Renal pelvis (tissue), 4 donors: ENCODE measurements around the gene BRF1. TPM values are rescaled to one million over a fixed set of nuclear protein-coding genes. Genes with fewer than 3 reads are reported as not detected.
"Not testable (repeated sequence)": the region's sequence is repeated elsewhere in the genome, so short reads cannot be mapped to it uniquely, and the experiment has no call there.

Experiments used
- DNase-seq: peaks from one replicate; pipeline ENCODE4 v3.0.0-alpha.2; 2013
- polyA plus RNA-seq, 3 donors: library from polyadenylated mRNA; unstranded; fragments of 120-200 nt; gene quantifications; one replicate each; pipeline ENCODE4 v1.2.1, GENCODE V29; 2013; ENCODE audit not compliant: insufficient read length in 3 of 3

BRF1 gene
- polyA plus RNA-seq, 3 donors = 32.8 to 37.3 (median 33.3) TPM

- no peak for DNase-seq
Observed at GRCh38 chr14:105292826-105293711, 7.7 kb downstream of the BRF1 start.

GRCh38 chr14:105290621-105291346, 10.0 kb downstream of the BRF1 start:
- DNase-seq = no peak

DNA sequence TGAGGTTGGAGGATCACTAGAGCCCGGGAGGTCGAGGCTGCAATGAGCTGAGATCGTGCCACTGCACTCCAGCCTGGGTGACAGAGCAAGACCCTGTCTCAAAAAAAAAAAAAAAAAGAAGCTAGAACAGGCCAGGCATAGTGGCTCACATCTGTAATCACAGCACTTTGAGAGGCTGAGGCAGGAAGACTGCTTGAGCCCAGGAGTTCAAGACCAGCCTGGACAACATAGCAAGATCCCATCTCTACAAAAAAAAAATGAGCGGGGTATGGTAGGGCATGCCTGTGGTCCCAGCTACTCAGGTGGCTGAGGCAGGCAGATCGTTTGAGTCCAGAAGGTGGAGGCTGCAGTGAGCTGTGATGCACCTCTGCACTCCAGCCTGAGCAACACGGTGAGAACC, 11.9 kb downstream of the BRF1 start:
- DNase-seq = not testable (repeated sequence)

DNA sequence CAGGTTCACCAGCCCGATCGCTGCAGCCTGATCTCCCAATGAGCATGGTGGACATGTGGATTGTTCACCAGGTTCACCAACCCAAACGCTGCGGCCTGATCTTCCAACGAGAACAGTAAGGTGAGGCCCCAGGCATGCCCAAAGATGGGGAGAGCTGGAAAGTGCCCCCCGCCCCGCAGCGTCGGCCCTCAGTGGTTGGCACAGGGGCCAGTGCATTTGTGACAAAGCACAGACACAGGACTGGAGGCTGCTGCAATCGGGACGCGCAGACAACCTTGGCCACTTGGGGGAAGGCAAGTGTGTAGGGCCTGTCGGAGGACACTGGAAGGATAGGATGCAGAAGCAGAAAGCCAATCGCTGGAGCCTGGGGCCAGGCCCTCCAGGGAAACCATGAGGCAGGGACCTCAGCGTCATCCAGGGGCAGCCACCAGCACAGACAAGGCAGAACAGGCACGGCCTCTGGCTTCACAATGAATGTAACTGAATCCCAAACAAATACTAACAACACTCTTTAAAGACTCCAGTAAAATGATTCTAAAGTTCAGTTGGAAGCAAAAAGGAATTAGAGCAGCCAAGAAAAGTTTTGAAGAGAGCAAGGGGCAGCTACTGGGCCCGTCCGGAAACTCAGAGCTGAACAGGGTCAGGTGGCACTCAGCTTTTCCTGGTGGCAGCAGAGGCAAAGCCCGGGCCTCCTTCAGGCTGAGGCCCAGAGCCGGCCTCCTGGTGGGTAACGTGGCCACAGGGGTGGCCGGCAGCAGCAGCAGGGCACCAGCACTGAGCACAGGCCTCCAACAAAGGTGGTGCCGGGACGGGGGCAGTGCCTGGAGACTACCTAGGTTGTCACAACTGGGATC, 13.3 kb downstream of the BRF1 start:
- no peak for DNase-seq

GRCh38 chr14:105286759-105287144, 14.0 kb downstream of the BRF1 start:
- no peak for DNase-seq

DNA sequence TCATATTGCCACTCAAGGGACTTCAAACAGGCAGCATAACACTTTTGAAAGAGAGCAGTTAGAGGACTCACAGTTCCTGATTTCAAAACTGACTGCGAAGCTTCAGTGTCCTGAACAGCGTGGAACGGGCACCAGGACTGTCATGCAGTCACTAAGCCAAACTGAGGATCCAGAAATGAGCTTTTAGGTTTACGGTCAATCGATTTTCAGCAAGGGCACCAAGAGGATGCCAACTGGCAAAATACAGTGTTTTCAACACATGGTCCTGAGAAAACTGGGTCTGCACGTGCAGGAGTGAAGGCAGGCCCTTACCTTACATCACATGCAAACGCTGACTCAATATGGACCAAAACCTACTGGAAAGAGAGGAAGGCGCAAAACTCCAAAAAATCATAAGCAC, 15.6 kb downstream of the BRF1 start:
- DNase-seq = no peak

DNA sequence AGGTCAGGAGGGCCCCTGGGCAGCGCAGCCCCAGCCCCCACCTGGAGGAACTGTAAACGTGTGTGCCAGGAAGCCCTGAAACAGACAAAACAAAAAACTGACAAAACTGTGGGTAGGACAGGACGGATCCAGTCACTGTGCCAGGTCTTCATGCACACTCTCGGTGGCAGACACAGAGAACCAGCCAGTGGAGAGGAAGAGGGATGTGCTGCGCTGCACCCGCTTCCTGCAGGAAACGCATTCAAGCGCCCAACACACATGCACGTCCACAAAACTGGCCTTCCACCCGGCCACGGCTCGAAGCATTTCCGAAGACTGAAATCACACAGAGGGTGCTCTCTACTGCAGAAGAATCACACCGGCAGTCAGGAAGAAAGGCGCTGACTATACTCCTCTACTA, 16.9 kb downstream of the BRF1 start:
- DNase-seq = no peak

DNA sequence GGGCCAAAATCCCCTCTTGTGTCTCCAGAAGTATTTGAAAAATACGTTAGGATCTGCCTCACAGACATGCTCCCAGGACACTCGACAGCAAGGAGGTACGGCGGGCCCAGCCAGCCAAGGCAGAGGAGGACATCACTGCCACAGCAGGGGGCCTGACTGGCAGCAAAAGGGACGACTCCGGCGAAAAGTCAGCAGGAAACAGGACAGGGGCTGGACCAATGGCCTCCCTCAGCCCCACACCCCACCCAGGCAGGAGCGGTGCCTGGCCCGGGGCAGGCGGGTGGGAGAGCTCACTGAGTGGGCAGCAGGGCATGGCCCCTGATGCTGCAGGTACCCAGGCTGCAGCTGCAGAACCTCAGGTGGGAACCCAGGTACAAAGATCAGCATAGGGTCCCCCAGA, 17.8 kb downstream of the BRF1 start:
- no peak for DNase-seq

DNA sequence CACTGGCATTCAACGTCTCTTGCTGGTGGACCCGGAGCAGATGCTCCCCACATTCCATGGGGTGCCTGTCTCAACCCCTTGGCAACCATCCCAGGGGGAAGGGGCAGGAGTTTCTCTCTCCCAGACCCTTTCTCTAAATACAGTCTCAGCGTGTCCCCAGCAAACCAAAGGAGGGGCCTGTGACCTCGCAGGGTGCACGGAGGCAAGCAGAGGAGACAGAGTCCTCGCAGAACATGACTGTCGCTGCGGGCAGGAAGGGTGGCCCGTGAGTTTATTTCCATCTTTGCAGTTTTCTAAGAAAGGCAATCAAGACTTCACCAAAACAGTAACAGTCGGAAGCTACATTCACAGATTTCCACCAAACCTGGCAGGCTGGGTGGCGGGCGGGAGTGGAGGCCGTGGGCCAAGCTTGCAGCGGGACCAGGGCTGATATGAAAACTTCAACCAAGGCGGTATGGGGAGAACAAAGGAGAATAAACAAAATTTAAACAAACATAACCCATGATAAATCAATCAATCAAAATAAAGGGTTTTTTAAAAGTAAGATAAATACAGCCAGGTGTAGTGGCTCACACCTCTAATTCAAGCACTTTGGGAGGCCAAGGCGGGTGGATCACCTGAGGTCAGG, 18.6 kb downstream of the BRF1 start:
- DNase-seq = no peak

DNA sequence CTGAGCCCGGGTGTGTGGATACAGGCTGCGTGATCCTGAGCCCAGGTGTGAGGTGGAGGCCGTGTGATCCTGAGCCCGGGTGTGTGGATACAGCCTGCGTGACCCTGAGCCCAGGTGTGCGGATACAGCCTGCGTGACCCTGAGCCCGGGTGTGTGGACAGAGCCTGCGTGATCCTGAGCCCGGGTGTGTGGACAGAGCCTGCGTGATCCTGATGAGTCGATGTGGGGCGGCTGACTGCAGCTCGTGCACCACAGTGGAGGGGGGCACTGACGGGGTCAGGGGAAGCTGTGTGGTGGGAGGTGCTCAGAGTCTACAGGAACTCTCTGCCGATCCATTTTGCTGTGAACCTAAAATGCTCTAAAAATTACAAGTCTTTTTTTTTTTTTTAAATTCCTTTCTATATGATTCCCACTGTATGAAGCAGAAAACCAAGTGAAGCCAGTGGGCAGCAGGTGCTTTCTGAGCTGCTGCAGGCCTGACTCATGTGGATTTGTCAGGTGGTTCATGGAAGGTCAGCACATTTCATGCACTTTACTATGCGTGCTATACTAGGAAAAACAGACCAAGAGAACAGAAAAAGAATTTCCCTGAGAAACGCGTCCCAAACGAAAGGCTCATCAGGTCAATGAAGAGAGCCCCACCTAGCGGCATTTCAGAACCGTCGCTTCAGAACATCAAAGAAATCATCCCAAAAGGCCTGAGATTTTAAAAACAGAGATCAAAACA, 19.3 kb downstream of the BRF1 start:
- peak; percentile 64 for DNase-seq

GRCh38 chr14:105280525-105280924, 20.3 kb downstream of the BRF1 start:
- no peak for DNase-seq

- DNase-seq = no peak
Observed at GRCh38 chr14:105279642-105280361, 21.0 kb downstream of the BRF1 start.

DNA sequence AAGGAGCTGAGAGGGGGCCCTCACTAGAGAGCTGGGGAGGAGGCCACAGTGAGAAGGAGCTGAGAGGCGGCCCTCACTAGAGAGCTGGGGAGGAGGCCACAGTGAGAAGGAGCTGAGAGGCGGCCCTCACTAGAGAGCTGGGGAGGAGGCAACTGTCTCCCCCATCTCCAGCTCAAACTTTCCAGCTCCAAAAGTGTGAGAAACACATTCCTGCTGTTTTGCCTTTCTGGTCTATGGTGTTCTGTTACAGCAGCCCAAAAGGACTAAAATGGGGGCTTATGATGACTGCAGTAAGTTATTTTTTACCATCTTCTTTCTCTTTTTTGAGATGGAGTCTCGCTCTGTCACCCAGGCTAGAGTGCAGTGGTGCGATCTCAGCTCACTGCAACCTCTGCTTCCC, 23.4 kb downstream of the BRF1 start:
- not testable (repeated sequence) for DNase-seq

DNA sequence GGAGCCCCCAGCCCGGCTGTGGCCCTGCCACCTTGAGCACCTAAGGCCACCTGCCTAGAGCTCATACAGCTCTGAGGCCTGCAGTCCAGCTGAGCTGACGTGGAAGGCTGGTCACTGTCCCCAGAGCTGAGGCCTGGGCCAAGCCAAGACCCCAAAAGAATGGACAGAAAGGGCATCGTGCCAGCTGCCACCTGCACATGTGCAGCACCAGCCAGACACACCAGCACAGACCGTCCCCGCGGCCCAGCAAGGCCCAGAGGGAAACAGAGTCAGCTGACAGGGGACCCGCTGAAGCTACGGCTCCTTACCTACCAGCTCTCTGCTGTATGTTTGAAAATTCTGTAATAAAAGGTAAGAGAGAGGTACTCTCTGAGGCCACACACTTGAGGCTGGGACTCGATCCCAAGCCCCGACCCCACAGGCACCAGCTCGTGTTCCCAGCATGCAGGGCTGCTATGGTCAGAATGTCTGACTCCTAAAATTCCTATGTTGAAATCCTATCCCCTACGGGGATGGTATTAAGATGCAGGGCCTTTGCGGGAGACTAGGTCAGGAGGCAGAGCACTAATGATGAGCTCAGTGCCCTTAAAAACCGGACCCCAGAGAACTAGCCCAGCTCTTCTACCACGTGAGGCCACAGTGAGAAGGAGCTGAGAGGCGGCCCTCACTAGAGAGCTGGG, 25.4 kb downstream of the BRF1 start:
- no peak for DNase-seq

DNA sequence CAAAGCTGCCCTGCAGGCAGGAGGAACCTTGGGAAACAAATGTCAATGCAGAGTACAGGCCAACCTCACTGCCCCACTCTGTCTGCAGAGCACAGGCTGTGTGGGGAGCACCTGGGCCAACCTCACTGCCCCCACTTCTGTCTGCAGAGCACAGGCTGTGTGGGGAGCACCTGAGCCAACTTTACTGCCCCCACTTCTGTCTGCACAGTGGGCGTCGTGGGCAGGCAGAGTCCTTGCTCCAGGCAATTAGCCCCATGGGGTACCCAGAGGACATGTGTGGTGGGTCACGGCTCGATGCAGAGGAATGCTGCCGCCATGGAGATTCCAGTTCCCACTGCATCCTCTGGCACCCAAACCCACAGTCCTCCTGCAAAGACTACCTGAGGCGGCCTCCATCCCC, 26.2 kb downstream of the BRF1 start:
- DNase-seq = no peak

DNA sequence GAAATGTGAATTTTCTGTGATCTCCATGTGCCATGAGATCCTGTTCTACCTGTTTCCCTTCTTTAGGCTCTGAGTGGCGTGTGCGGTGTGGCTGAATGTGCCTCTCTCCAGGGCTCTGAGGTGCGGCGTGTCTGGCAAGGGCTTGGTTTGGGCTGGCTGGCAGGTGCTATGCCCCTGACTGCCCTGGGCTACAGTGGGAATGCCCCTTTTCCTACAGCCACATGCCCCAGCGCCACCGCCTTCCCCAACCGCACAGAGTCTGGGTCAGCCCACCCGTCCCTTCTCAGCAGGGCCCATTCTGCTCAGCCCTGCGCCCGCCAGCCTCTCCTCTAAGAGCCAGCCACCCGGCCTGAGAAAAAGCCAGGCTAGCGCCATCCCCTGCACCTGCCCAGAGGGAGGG, 27.7 kb downstream of the BRF1 start:
- DNase-seq = no peak

DNA sequence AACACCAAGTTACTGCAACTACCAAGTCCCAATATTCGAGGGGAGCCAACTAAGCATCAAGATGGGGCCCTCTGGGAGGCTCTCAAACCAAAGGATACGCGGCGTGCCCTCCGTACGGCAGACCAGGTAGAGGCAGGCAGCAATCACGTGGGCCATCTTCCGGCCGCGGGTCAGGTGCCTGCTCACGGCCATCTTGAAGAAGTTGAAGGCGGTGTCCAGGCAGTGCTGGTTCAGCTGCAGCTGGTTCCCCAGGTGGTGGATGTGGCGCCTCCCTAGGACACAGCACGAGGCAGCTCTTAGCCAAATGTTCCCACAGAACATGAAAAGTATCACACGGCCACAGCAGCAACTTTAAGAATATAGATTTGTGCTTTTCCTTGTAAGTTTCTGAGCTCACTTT, 28.2 kb downstream of the BRF1 start:
- DNase-seq = no peak

- no peak for DNase-seq
Observed at GRCh38 chr14:105271224-105271890, 29.4 kb downstream of the BRF1 start.

GRCh38 chr14:105269405-105269804, 31.4 kb downstream of the BRF1 start:
- DNase-seq = no peak
